SU-DHL-6 (cell line): ENCODE results near the gene ZP1.

Source experiments
- H2AFZ ChIP-seq: fragments of 200-600 bp; sonication (generic); 2 replicates; pipeline ENCODE4 v1.6.1; 2014; ENCODE audit warnings: low read depth, mild to moderate bottlenecking, moderate library complexity, mixed read lengths, antibody characterized with exemption, low read length; ENCODE audit not compliant: severe bottlenecking
- H3F3A ChIP-seq: fragments of 200-600 bp; shearing (Covaris generic); 2 replicates; pipeline ENCODE4 v1.6.0; 2016; ENCODE audit warnings: antibody characterized with exemption, mild to moderate bottlenecking; ENCODE audit not compliant: insufficient read depth
- H3K27ac ChIP-seq: fragments of 200-600 bp; sonication (generic); 2 replicates; pipeline ENCODE4 v1.5.1; 2016; ENCODE audit warnings: low read depth, mild to moderate bottlenecking, low read length, moderate library complexity, mixed read lengths
- H3K27me3 ChIP-seq: fragments of 200-600 bp; sonication (generic), shearing (Covaris generic); 2 replicates; pipeline ENCODE4 v1.6.0; 2014; ENCODE audit warnings: mild to moderate bottlenecking, low read length
- H3K36me3 ChIP-seq: fragments of 200-600 bp; sonication (generic); 2 replicates; pipeline ENCODE4 v1.6.1; 2014; ENCODE audit warnings: mild to moderate bottlenecking, low read length, mixed read lengths
- H3K4me2 ChIP-seq: fragments of 300-600, 200-600 bp; shearing (Covaris generic), sonication (generic); 2 replicates; pipeline ENCODE4 v1.6.0; 2014; ENCODE audit warnings: low read length, low read depth, mild to moderate bottlenecking; ENCODE audit not compliant: poor library complexity, severe bottlenecking
- H3K4me3 ChIP-seq: fragments of 200-600 bp; sonication (generic); 2 replicates; pipeline ENCODE4 v1.5.1; 2014; ENCODE audit warnings: antibody characterized with exemption, low read length, mild to moderate bottlenecking, mixed read lengths; ENCODE audit not compliant: insufficient read depth, poor library complexity, severe bottlenecking
- H3K79me2 ChIP-seq: fragments of 200-600 bp; sonication (generic); 2 replicates; pipeline ENCODE4 v1.6.1; 2014; ENCODE audit warnings: mild to moderate bottlenecking, low read length, moderate library complexity; ENCODE audit not compliant: insufficient read depth
- H3K9ac ChIP-seq: fragments of 200-600 bp; sonication (generic); 2 replicates; pipeline ENCODE4 v1.7.0; 2014; ENCODE audit warnings: mild to moderate bottlenecking, low read length
- H3K9me2 ChIP-seq: fragments of 200-600 bp; sonication (generic); replicated peaks from 2 replicates; pipeline ENCODE4 v1.6.1; 2014; ENCODE audit warnings: low read length; ENCODE audit not compliant: insufficient read depth
- H3K9me3 ChIP-seq: fragments of 200-600 bp; sonication (generic); 2 replicates; pipeline ENCODE4 v1.6.1; 2014; ENCODE audit warnings: low read length, mixed read lengths; ENCODE audit not compliant: insufficient read depth
- H4K20me1 ChIP-seq: fragments of 200-600 bp; sonication (generic); 2 replicates; pipeline ENCODE4 v1.6.1; 2014; ENCODE audit warnings: low read depth, mild to moderate bottlenecking, antibody characterized with exemption, low read length, moderate library complexity, mixed read lengths
- CTCF ChIP-seq: fragments of 200-600 bp; sonication (generic); IDR thresholded peaks from one replicate; pipeline ENCODE4 v1.5.1; 2017; ENCODE audit warnings: antibody characterized with exemption, mild to moderate bottlenecking, low read length, moderate library complexity; ENCODE audit not compliant: insufficient read depth, poor library complexity, severe bottlenecking
- EZH2phosphoT487 ChIP-seq: fragments of 200-600 bp; sonication (generic), shearing (Covaris generic); conservative IDR thresholded peaks from 2 replicates; pipeline ENCODE4 v1.6.1; 2018; ENCODE audit warnings: mild to moderate bottlenecking, antibody characterized with exemption, low read length, moderate library complexity, mixed read lengths

ZP1 gene

DNA sequence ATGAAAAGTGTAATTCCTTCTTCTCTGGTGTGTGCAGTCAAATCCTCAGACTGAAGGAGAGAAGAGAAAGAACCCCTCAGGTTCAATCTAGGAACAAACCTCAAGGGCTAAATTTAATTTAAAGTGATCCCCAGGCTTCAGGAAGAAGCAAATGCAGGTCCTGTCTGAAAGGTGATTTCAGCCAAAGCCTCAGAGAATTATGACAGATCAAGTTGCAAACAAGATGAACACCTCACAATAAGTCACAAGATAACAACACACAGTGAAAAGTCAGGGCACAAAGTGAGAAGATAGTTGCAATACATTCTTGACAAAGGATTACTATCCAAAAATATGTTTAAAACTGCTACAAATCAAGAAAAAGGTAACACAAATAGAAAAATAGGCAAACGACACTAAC is 11.8 kb downstream of the ZP1 start:
- Histone ChIP-seq H3K9me3 (no peaks in the 10 kb centered on the region), H3K27ac (no peak overlapping the region)

DNA sequence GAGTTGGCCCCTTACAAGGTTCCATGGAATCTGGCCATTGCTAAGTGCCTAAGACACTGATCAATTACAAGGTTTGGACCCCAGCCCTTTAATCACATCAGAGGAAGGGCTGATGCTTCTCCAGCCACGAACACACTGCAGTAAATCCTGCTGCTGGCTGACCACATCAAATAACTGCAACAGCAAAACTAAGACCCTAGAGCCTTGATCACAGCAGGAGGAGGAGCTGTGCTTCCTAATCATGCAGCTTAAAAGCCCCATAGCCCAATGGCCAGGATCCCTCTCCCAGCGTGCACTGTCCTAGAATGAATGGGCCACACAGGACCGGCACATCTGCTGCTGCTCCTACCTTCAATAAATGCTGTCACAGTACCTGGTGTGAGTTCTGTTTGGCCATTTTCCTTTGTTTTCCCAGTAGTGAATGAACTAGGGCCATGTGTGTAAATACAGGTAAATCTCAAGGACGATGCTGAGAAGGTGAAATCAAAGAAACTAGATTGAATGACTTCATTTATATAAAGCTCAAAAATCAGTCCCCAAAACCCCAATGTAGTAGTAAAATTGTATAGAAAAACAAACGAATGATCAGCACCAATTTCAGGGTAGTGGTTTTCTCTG is 12.7 kb downstream of the ZP1 start:
- Histone ChIP-seq H3K79me2 (no peaks in the 10 kb centered on the region), H3K9ac (no peak overlapping the region), H3K27ac (no peak overlapping the region), H3K4me3 (no peak overlapping the region), H2AFZ (no peak overlapping the region), H4K20me1 (no peaks in the 10 kb centered on the region), H3F3A (no peaks in the 10 kb centered on the region), H3K36me3 (no peaks in the 10 kb centered on the region; the same call in 1 of the 2 replicates), H3K9me2 (no peaks in the 10 kb centered on the region), H3K27me3 (no peaks in the 10 kb centered on the region), H3K4me2 (no peak overlapping the region), H3K9me3 (no peaks in the 10 kb centered on the region)
- TF ChIP-seq CTCF (no peak), EZH2phosphoT487 (no peak)

More for the DNA sequence above, 11.8 kb downstream of the ZP1 start:
- TF ChIP-seq EZH2phosphoT487: no peak
- no peak for TF ChIP-seq CTCF
- H3F3A ChIP-seq: no peaks in the 10 kb centered on the region
- H3K9me2 ChIP-seq: no peaks in the 10 kb centered on the region
- no peak overlapping the region for H3K4me2 ChIP-seq
- no peaks in the 10 kb centered on the region for H4K20me1 ChIP-seq
- no peaks in the 10 kb centered on the region; the same call in 1 of the 2 replicates for H3K36me3 ChIP-seq
- no peak overlapping the region for H3K9ac ChIP-seq
- H3K4me3 ChIP-seq: no peak overlapping the region
- no peak overlapping the region for H2AFZ ChIP-seq
- H3K79me2 ChIP-seq: no peaks in the 10 kb centered on the region
- no peaks in the 10 kb centered on the region for H3K27me3 ChIP-seq

DNA sequence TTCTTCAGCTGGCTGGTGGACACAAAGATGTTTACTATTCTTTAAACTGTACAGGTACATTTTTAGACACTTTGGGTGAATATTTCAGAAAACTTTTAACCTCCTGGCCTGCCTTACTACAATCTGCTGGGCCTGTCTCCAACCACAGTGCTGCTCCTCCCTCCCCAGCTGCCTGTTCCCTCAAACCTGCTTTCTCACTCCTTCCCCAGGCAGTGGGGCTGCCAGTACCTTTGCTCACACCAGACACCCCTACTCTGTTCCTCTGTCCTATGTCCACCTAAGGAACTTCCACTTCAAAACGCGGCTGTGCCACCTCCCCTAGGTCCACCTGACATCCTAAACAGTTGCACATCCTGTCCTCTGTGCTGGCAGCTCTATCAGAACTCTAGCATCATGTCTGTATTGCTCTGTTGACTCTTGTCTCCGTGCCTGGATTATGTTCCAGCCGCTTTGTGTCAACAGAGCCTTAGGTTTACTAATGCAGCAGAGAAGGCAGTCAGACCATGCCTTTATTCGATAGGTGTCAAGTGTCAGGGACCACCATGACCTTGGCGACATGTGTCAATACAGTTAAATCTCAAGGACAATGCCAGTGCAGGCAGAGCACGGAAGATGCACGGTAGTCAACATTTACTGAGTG is 13.4 kb downstream of the ZP1 start:
- H3K9me2 ChIP-seq: no peaks in the 10 kb centered on the region

More for the DNA sequence above, 13.4 kb downstream of the ZP1 start:
- Histone ChIP-seq H3K9me3 (no peaks in the 10 kb centered on the region), H3K27ac (no peak overlapping the region), H3F3A (no peaks in the 10 kb centered on the region), H3K27me3 (no peaks in the 10 kb centered on the region), H3K4me3 (no peak overlapping the region), H2AFZ (no peak overlapping the region), H3K9ac (no peak overlapping the region), H3K4me2 (no peak overlapping the region), H3K36me3 (no peaks in the 10 kb centered on the region; the same call in 1 of the 2 replicates), H4K20me1 (no peaks in the 10 kb centered on the region), H3K79me2 (no peaks in the 10 kb centered on the region)
- TF ChIP-seq EZH2phosphoT487: no peak
- no peak for TF ChIP-seq CTCF
